HG02885 (cell line): ENCODE results near the gene SLC17A4.
"Not testable (repeated sequence)": the region's sequence is repeated elsewhere in the genome, so short reads cannot be mapped to it uniquely, and the experiment has no call there.

ENCODE experiments used
- ATAC-seq: cut with Tn5 transposase; IDR thresholded peaks from one replicate; pipeline ENCODE4 v1.9.1; 2021; ENCODE audit warnings: mild to moderate bottlenecking; ENCODE audit not compliant: unreplicated experiment, poor library complexity

SLC17A4 gene

DNA sequence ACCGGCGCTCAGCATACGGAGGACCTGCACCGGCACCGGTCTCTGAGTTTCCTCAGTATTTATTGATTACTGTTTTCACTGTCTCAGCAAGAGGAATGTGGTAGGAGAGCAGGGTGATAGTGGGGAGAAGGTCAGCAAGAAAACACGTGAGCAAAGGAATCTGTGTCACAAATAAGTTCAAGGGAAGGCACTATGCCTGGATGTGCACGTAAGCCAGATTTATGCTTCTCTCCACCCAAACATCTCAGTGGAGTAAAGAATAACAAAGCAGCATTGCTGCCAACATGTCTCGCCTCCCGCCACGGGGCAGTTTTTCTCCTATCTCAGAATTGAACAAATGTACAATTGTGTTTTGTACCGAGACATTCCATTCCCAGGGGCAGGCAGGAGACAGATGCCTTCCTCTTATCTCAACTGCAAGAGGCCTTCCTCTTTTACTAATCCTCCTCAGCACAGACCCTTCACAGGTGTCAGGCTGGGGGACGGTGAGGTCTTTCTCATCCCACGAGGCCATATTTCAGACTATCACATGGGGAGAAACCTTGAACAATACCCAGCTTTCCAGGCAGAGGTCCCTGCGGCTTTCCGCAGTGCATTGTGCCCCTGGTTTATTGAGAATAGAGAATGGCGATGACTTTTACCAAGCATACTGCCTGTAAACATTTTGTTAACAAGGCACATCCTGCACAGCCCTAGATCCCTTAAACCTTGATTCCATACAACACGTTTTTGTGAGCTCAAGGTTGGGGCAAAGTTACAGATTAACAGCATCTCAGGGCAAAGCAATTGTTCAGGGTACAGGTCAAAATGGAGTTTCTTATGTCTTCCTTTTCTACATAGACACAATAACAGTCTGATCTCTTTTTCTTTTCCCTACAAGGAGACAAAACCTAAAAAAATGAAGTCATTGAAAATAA, 5.7 kb upstream of the SLC17A4 start:
- not testable (repeated sequence) for ATAC-seq

- ATAC-seq, result no peak
Measured at GRCh38 chr6:25749837-25750236, 4.7 kb upstream of the SLC17A4 start.

GRCh38 chr6:25750906-25751305, 3.6 kb upstream of the SLC17A4 start:
- ATAC-seq, result no peak

GRCh38 chr6:25753079-25753478, 1.5 kb upstream of the SLC17A4 start:
- no peak for ATAC-seq

DNA sequence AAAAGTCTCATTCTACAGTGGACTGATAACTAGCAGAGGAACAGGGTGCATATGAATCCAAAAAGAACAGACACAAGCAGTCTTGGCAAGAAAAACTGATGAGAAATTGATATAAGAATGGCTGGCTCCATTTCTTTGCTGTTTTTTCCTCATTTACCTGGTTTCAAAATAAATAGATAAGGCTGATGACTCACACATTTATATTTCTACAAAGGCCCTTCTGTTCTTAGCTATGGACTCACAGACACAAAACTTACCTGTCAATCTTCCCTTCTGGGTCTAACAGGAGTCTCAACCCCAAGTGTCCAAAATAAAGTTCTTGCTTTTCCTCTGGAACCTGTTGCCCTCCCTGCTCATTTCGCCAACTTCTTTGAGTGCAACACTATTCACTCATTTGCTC, 941 bp downstream of the SLC17A4 start:
- ATAC-seq, result no peak

DNA sequence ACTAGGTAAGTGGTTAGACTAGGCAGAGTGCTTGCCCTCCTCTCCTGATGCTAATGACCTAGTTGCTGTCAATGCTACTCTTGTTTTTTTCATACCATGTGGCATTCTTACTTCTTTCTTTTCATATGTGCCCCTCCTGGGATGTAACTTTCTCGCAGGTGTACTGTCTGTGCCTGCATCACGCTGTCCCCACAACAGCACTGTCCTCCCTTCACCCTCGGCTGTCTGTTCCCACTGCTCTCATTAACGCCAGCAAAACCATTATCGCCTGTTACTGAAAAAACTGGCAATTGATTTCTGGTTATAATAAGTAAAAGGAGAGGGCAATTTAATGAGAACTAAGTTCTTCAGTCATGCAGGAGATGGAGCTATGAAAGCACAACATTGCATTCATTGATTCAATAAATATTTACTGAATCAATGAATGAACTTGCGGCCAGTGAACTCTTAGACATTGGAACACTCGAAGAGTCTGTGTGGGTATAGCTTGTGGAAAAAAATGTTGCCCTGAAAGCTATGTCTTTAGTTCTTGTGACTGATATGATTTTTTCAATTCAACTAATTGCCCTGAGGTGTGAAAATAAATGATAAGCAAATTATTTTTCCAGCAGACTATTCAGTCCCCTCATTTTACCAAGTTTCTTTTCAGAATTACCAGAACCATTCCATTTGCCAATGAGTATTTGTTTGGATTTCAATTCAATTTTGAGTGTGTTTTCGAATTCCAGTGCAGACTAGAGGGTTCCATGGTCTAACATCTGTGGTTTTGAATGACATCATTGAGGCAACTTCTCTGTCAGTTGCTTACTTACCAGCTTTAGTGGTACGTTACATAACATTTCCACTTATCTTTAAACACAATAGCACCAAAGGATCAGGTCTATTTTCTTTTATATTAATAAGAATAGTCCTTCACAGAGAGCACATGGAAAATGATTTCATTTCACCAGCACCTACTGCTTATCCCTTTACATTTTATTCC, 2.1 kb downstream of the SLC17A4 start:
- no peak for ATAC-seq

DNA sequence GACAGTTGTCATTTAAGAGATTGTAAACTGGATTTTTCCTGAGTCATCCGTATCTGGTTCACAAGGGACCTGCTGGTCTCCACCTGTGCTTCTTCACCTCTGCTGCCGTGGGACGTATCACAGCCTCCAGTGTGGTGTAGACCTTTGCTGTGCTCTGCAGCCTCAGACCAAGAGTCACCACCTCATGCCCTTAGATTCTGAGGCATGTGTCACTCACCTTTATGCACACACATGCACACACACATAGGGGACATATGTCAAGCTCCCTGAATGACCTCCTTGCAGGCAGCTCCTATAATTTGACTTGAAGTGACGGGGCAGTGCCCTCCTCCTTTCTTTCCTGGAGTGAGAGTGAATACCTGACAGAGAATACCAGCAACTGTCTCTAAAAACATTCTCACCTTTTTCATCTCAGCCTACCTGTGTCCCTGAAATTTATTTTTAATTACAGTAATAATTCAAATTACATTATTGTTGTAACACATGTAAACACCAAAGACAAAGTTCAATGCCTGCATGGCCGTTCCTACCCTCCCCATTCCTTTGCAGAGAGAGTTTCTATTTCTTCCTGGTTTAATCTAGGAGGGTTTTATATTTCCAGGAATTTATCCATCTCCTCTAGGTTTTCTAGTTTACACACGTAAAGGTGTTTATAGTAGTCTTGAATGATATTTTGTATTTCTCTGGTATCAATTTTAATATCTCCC, 3.5 kb downstream of the SLC17A4 start:
- ATAC-seq, result no peak

- no peak for ATAC-seq
Measured at GRCh38 chr6:25764611-25765010, 10.1 kb downstream of the SLC17A4 start.

- no peak for ATAC-seq
Measured at GRCh38 chr6:25768566-25768965, 14.0 kb downstream of the SLC17A4 start.

GRCh38 chr6:25769983-25770382, 15.4 kb downstream of the SLC17A4 start:
- ATAC-seq, result no peak

DNA sequence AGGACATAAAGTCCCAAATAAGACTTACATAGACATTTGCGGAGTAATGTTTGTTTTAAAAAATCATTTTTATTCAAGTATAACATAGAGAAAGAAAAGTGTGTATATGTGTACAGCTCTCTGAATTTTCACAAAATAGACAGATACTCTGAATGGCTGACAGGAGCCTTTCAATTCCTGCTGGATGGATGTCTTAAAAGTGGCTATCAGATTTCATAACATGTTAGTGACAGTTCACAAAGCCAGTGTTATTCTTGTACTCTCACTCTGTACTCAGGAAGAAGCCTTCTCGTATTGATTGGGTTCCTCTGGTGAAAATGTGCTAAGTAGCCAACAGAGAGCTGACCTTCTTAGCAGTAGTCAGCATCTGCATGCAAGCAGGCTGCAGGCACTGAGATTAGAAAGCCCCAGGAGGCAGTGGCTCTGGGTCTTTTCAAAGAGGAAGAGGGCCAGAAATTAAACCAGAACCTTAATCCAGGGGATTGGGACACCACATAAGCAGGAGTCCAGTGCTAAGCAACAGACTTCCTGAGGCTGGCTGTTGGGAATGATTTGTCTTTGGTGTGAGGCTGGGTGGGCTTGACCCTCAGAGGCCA, 19.7 kb downstream of the SLC17A4 start:
- ATAC-seq, result no peak

GRCh38 chr6:25777031-25777430, 22.5 kb downstream of the SLC17A4 start:
- no peak for ATAC-seq

DNA sequence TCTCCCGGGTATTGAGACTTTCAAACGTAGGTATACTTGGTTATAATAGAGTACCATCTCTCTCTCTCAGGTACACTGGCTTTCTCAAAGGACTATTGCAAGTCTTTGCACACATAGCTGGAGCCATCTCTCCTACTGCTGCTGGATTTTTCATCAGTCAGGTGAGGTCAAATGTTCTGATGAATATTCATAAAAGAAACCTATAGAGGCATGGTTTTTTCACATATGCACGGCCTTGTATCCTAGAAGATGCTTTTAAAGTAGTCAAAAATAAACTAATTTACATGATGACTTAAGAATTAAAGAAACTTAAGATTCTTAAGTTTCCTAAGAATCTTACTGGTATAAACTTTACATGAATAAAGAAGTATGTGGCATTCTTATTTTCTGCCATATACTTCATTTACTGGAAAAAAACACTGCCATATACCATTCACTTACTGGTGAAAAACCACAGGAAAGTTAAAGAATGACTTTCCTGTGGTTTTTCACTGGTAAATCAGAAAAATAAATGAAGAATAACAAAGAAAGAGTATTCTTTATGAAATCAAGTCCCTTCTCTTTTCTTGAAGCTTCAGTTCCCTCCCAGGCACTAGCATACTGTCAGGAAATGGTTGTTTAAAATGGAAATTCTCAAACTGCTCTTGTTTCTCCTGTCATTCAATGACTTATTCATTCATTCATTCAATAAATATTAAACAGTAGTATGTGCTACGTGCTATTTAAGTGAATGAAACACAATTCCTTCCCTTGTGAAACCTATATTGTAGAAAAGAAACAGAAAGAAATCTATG, 23.5 kb downstream of the SLC17A4 start:
- no peak for ATAC-seq

GRCh38 chr6:25781134-25781533, 26.6 kb downstream of the SLC17A4 start:
- no peak for ATAC-seq

DNA sequence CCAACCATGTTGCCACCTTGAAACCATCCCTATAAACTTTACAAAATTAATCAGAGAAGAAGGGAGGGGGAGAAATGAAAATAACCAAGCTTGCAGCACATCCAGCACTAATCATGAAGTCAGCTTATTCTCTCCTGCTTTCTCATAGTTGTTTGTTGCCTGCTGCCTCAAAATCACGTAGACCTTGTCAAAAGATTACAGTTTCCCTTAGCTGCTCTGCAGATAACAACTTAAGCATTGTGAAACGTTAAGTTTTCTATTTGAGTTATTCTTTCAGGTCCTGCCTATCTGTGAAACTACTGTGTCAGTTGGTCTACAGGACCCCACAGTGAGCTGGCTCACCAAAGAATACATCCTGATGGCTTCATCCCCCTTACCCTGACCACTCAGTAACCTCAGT, 32.9 kb downstream of the SLC17A4 start:
- no peak for ATAC-seq

DNA sequence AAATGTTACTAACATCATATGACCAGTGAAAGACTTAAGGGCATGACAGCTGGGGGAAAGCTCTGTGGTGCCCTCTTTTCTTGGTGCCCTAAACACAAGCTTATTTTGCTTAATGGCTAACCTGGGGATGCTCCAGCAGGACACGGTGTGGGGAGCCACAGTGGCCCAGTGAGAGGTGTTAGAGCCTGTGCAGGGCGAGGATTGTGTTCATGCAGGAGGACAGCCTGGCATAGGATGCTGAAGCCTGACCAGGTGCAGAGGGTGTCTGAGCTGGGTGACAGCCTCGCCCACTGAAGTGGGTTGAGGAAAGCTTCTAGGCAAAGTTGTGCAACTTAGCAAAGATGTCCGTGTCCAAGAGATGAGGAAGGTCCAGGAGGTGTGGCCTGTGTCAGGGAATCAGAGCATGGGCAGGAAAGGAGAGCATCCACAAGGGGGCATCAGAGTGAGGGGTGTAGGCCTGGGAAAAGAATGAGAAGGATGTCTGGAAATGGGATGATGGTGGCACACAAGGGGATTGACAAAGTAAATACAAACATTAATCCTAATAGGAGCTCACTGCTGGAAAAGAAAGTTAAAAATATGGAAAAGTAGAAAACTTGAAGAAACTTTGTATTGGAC, 33.9 kb downstream of the SLC17A4 start:
- ATAC-seq, result peak; percentile 49

GRCh38 chr6:25789475-25789874, 34.9 kb downstream of the SLC17A4 start:
- ATAC-seq, result no peak

GRCh38 chr6:25792016-25792415, 37.5 kb downstream of the SLC17A4 start:
- no peak for ATAC-seq

GRCh38 chr6:25793970-25794369, 39.4 kb downstream of the SLC17A4 start:
- no peak for ATAC-seq
